Esophagus (tissue), 2 donors: ENCODE data around the gene RASAL2. TPM values are rescaled to one million over a fixed set of nuclear protein-coding genes. Genes with fewer than 3 reads are reported as not detected.
A peak's percentile ranks its signal among the peaks of the same experiment; 100 is the strongest.

ENCODE experiments used
- H3K27ac ChIP-seq, 2 donors: one replicate each; pipeline ENCODE4 v1.5.1; 2013; ENCODE audit warnings: low read depth in 2 of 2, mild to moderate bottlenecking in 2 of 2, inconsistent platforms in 1 of 2, low read length in 1 of 2, moderate library complexity in 1 of 2
- H3K27me3 ChIP-seq, 2 donors: one replicate each; pipeline ENCODE4 v1.6.1; 2013; ENCODE audit warnings: low read length in 2 of 2, control low read depth in 1 of 2, mild to moderate bottlenecking in 1 of 2; ENCODE audit not compliant: insufficient read depth in 2 of 2, control insufficient read depth in 1 of 2
- H3K36me3 ChIP-seq, 2 donors: one replicate each; pipeline ENCODE4 v1.6.1; 2013; ENCODE audit warnings: low read length in 1 of 2; ENCODE audit not compliant: control insufficient read depth in 2 of 2, insufficient read depth in 2 of 2
- H3K4me1 ChIP-seq, 2 donors: one replicate each; pipeline ENCODE4 v1.6.1; 2013; ENCODE audit warnings: low read length in 1 of 2; ENCODE audit not compliant: control insufficient read depth in 2 of 2, insufficient read depth in 2 of 2
- H3K4me3 ChIP-seq, 2 donors: one replicate each; pipeline ENCODE4 v1.5.1; 2013; ENCODE audit warnings: low read length in 2 of 2, mild to moderate bottlenecking in 2 of 2, low read depth in 1 of 2, moderate library complexity in 1 of 2
- H3K9me3 ChIP-seq, 2 donors: one replicate each; pipeline ENCODE4 v1.6.1; 2013; ENCODE audit warnings: mild to moderate bottlenecking in 2 of 2, low read depth in 1 of 2, low read length in 1 of 2, moderate library complexity in 1 of 2; ENCODE audit not compliant: control insufficient read depth in 2 of 2, insufficient read depth in 1 of 2
- WGBS, 2 donors: extraction: QIAGEN DNeasy Blood & Tissue Kit; methylation state at CpG; one replicate each; pipeline ENCODE4 v1.1.7; 2013; 5-methylcytosine and 5-hydroxymethylcytosine counted together
- polyA plus RNA-seq, 2 donors: library from polyadenylated mRNA; stranded (reverse); fragments of 200-250 nt; gene quantifications; one replicate each; pipeline ENCODE4 v1.2.3, GENCODE V29; 2013
- donor health status: healthy with polysubstance abuse.
- donor health status: Bipolar disorder and iron deficiency.

RASAL2 gene
- polyA plus RNA-seq, 2 donors: 13.3 to 14.3 TPM

DNA sequence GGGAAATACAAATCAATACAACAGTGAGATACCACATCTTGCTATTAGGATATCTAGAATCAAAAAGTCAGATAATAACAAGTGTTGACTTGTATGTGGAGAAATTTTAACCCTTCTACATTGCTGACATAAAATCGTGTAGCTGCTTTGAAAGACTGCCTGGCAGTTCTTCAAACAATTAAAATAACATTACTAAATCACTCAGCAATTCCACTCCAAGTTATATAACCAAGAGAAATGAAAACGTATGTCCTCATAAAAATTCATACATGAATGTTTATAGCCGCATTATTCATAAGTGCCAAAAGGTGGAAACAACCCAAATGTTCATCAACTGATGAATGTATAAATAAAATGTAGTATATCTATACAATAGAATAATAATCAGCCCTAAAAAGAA, 164.6 kb downstream of the RASAL2 start:
- Histone ChIP-seq H3K4me1 (no peaks in the 10 kb centered on the region), H3K27me3 (no peaks in the 10 kb centered on the region), H3K4me3 (no peak overlapping the region), H3K9me3 (no peaks in the 10 kb centered on the region), H3K27ac (no peak overlapping the region), H3K36me3 (no peaks in the 10 kb centered on the region)
- 43 to 47% methylated on average over 3 of the region's 3 CpGs for WGBS, 2 donors

GRCh38 chr1:178262120-178262500, 168.2 kb downstream of the RASAL2 start:
- Histone ChIP-seq H3K36me3 (no peaks in the 10 kb centered on the region), H3K27ac (no peak overlapping the region), H3K9me3 (no peaks in the 10 kb centered on the region), H3K4me1 (no peaks in the 10 kb centered on the region), H3K27me3 (no peaks in the 10 kb centered on the region), H3K4me3 (no peak overlapping the region)
- 18 to 29% methylated on average over 3 of the region's 3 CpGs for WGBS, 2 donors

- Histone ChIP-seq H3K4me1 (no peaks in the 10 kb centered on the region), H3K9me3 (no peaks in the 10 kb centered on the region), H3K36me3 (no peaks in the 10 kb centered on the region), H3K27me3 (no peaks in the 10 kb centered on the region), H3K27ac (no peak overlapping the region), H3K4me3 (no peak overlapping the region)
- WGBS, 2 donors: 43 to 46% methylated on average over 2 of the region's 2 CpGs
Observed at GRCh38 chr1:178263341-178263740, 169.4 kb downstream of the RASAL2 start.

- Histone ChIP-seq H3K36me3 (no peaks in the 10 kb centered on the region), H3K27ac (no peak overlapping the region)
- 94 to 97% methylated on average over 3 of the region's 3 CpGs for WGBS, 2 donors
Observed at GRCh38 chr1:178266113-178266512, 172.2 kb downstream of the RASAL2 start.

GRCh38 chr1:178266619-178267066, 172.7 kb downstream of the RASAL2 start:
- WGBS, 2 donors: 90 to 92% methylated on average over 4 of the region's 4 CpGs
- Histone ChIP-seq H3K4me3 (no peak overlapping the region), H3K27ac (no peak overlapping the region), H3K9me3 (no peaks in the 10 kb centered on the region), H3K27me3 (no peaks in the 10 kb centered on the region), H3K4me1 (no peaks in the 10 kb centered on the region), H3K36me3 (no peaks in the 10 kb centered on the region)

More at GRCh38 chr1:178266113-178266512, 172.2 kb downstream of the RASAL2 start:
- Histone ChIP-seq H3K4me3 (no peak overlapping the region), H3K27me3 (no peaks in the 10 kb centered on the region), H3K4me1 (no peaks in the 10 kb centered on the region), H3K9me3 (no peaks in the 10 kb centered on the region)

DNA sequence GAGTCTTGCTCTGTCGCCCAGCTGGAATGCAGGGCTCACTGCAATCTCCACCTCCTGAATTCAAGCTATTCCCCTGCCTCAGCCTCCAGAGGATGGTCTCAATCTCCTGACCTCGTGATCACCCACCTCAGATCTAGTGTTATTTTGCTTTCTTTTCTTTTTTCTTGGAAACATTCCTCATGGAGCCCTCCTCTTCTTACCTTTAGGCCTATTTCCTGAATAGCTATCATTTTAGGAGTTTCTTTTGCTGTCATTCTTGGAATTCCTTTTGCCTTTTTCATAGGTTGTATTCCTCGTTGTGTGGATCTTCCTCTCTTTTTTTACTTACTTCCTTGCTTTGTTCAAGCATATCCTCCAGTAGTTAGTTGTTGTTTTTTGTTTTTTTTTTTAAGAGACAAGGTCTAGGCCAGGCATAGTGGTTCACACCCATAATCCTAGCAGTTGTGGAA, 173.8 kb downstream of the RASAL2 start:
- no peaks in the 10 kb centered on the region for H3K36me3 ChIP-seq
- H3K27me3 ChIP-seq: no peaks in the 10 kb centered on the region
- H3K27ac ChIP-seq: no peak overlapping the region
- 67 to 71% methylated on average over 3 of the region's 3 CpGs for WGBS, 2 donors
- no peak overlapping the region for H3K4me3 ChIP-seq
- H3K4me1 ChIP-seq: no peaks in the 10 kb centered on the region
- H3K9me3 ChIP-seq: no peaks in the 10 kb centered on the region

DNA sequence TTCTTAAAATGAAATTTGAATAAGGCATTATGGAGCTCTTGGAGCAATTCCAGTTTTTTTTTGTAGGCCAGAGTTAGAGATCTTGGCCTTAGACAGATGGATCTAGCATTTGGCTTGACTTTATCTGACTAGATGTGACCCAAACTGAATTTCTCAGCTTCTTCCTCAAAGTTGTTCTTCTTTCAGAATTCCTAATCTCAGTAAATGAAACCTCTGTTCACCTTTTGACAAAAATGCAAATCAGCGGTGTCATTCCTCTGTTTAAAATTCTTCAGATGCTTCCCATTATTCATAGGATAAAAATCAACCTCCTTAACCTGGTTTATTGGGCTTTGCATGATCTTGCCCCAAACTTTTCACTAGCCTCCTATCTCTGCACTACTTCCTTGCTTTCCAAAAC, 177.6 kb downstream of the RASAL2 start:
- H3K4me1 ChIP-seq: no peaks in the 10 kb centered on the region
- no peaks in the 10 kb centered on the region for H3K36me3 ChIP-seq
- H3K4me3 ChIP-seq: no peak overlapping the region
- 96% methylated on average over 1 of the region's 1 CpG for WGBS, 2 donors
- H3K9me3 ChIP-seq: no peaks in the 10 kb centered on the region
- H3K27ac ChIP-seq: no peak overlapping the region
- no peaks in the 10 kb centered on the region for H3K27me3 ChIP-seq

DNA sequence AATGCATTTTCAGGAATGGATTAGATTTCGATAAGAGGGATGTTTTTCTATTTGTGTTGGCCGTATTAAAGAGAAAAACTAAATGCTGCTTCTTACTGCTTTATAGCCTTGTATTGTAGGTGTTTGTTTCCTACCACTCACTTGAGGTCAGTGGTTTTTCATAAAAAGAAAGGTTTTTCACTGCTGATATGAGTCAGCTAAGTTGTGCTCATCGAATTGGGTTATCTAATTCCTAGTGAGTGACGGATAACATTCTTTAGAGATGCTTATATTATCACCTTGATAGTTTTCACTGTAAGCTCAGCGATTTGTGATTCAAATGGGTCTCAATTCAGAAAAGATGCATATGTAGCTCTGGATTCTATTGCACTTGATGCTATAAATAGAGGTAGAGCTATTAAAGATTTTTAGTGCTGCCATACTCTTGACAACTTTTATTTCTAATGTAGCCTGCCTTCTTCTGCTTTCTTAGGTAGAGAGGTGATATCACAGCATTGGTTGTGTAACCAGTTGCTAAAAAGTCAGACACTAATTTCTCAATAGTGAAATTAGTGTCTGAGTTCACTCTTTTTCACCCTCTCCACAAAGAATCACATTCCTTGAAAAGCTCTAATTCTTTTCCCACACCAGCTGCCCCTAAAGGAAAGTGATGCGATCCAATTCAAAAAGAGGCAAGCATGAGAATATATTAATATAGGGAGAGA, 180.0 kb downstream of the RASAL2 start:
- Histone ChIP-seq H3K27ac (no peak overlapping the region), H3K9me3 (no peaks in the 10 kb centered on the region), H3K36me3 (no peaks in the 10 kb centered on the region), H3K27me3 (no peaks in the 10 kb centered on the region), H3K4me1 (no peaks in the 10 kb centered on the region), H3K4me3 (no peak overlapping the region)
- WGBS, 2 donors: 84 to 85% methylated on average over 6 of the region's 6 CpGs

GRCh38 chr1:178275049-178275448, 181.1 kb downstream of the RASAL2 start:
- Histone ChIP-seq H3K27me3 (no peaks in the 10 kb centered on the region), H3K9me3 (no peaks in the 10 kb centered on the region), H3K36me3 (no peaks in the 10 kb centered on the region), H3K27ac (peak overlapping the region in 1 of 2 donors; percentile 10), H3K4me1 (no peaks in the 10 kb centered on the region), H3K4me3 (no peak overlapping the region)
- 86 to 88% methylated on average over 2 of the region's 2 CpGs for WGBS, 2 donors

DNA sequence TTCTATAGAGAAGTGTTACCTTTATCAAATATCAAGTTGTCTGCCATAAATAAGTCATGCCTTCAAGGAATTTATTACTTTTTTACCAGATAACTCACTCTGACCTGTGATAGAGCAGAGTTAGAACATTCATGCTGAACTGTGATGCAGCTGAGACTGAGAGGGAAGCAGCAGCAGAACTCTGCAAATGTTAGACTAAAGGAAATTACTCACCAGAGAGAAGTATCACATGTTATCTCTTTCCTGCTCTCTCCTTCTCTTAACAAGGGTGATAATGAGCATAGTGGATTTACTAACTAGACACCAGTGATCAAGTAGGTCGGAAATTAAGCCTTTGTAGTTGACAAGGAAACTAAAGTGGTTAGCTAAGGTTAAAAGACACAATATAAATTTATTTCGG, 181.6 kb downstream of the RASAL2 start:
- WGBS, 2 donors: 82 to 86% methylated on average over 2 of the region's 2 CpGs
- Histone ChIP-seq H3K27me3 (no peaks in the 10 kb centered on the region), H3K4me1 (no peaks in the 10 kb centered on the region), H3K36me3 (no peaks in the 10 kb centered on the region), H3K4me3 (no peak overlapping the region), H3K9me3 (no peaks in the 10 kb centered on the region), H3K27ac (no peak overlapping the region)
